Ascending aorta (tissue), 2 donors: ENCODE data around the gene TP53I11. TPM values are rescaled to one million over a fixed set of nuclear protein-coding genes. Genes with fewer than 3 reads are reported as not detected.

ENCODE experiments used
- DNase-seq, 2 donors: peaks; one replicate each; pipeline ENCODE4 v3.0.0-alpha.2; 2019; ENCODE audit warnings: low spot score in 2 of 2
- H3K27ac ChIP-seq, 2 donors: fragments of 200-600 bp; sonication (generic); one replicate each; pipeline ENCODE4 v1.5.1; 2016 to 2017; ENCODE audit warnings: mild to moderate bottlenecking in 1 of 2
- H3K27me3 ChIP-seq: fragments of 200-600 bp; sonication (generic); one replicate; pipeline ENCODE4 v1.5.1; 2017
- H3K36me3 ChIP-seq, 2 donors: fragments of 200-600 bp; sonication (generic); one replicate each; pipeline ENCODE4 v1.5.1; 2016
- H3K4me1 ChIP-seq, 2 donors: fragments of 200-600 bp; sonication (generic); one replicate each; pipeline ENCODE4 v1.5.1; 2016 to 2017; ENCODE audit warnings: mild to moderate bottlenecking in 1 of 2
- H3K4me3 ChIP-seq, 2 donors: fragments of 200-600 bp; sonication (generic); one replicate each; pipeline ENCODE4 v1.5.1; 2016 to 2017; ENCODE audit warnings: mild to moderate bottlenecking in 1 of 2
- H3K9me3 ChIP-seq, 2 donors: fragments of 200-600 bp; sonication (generic); one replicate each; pipeline ENCODE4 v1.5.1; 2016
- intact Hi-C: fragments of 100-400 bp; cut with DNase I; formaldehyde crosslinking; loops from one replicate; pipeline ENCODE4 v1.15.1; 2023
- total RNA-seq: library from RNA; depleted of rRNA; stranded (reverse); fragments of >200 nt; gene quantifications from one replicate; pipeline ENCODE4 v1.1.0, GENCODE V29; 2016
- TF ChIP-seq, protein P1 (sequence below), 3 experiments: fragments of 200-600 bp in 2 of 3; fragments of 450-650 bp in 1 of 3; sonication (generic) in 2 of 3; IDR thresholded peaks; one replicate each; pipeline ENCODE4 v1.5.1; 2016 to 2019; ENCODE audit warnings: antibody characterized with exemption in 3 of 3, mild to moderate bottlenecking in 1 of 3, moderate library complexity in 1 of 3

Gene TP53I11
- total RNA-seq, 1 donor from 2014 or later: 266 TPM

DNA sequence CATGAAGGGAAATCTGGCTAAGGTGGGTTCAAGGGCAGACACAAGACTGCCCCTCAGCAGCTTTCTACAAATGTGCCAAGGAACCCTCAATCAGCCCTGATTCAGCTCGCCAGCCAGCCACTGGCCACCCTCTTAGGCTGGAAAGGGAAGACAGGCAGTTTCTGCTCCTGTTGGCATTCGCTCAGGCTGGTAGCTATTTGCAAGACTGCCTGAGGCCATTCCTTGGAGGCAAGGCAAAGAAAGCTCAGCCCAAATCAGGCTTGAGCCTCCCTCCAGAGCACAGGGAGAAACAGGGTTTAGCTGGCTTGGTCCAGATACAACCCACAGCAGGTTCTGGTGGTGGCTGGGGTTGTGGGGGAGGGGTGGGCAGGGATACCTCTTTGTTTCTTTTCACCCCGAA is 19.2 kb downstream of the TP53I11 start:
- TF ChIP-seq, protein P1, sequence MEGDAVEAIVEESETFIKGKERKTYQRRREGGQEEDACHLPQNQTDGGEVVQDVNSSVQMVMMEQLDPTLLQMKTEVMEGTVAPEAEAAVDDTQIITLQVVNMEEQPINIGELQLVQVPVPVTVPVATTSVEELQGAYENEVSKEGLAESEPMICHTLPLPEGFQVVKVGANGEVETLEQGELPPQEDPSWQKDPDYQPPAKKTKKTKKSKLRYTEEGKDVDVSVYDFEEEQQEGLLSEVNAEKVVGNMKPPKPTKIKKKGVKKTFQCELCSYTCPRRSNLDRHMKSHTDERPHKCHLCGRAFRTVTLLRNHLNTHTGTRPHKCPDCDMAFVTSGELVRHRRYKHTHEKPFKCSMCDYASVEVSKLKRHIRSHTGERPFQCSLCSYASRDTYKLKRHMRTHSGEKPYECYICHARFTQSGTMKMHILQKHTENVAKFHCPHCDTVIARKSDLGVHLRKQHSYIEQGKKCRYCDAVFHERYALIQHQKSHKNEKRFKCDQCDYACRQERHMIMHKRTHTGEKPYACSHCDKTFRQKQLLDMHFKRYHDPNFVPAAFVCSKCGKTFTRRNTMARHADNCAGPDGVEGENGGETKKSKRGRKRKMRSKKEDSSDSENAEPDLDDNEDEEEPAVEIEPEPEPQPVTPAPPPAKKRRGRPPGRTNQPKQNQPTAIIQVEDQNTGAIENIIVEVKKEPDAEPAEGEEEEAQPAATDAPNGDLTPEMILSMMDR (IDR thresholded peaks at IDR 0.05): no peak
- no peaks in the 10 kb centered on the region for H3K27me3 ChIP-seq
- no peak for DNase-seq
- H3K4me1 ChIP-seq: no peaks in the 10 kb centered on the region
- intact Hi-C loops: no loop called here
- no peak overlapping the region for H3K27ac ChIP-seq
- H3K9me3 ChIP-seq: no peaks in the 10 kb centered on the region
- H3K4me3 ChIP-seq: no peak overlapping the region
- peaks cover 0 to 6% of the 10 kb centered on the region in 2 donors for H3K36me3 ChIP-seq

DNA sequence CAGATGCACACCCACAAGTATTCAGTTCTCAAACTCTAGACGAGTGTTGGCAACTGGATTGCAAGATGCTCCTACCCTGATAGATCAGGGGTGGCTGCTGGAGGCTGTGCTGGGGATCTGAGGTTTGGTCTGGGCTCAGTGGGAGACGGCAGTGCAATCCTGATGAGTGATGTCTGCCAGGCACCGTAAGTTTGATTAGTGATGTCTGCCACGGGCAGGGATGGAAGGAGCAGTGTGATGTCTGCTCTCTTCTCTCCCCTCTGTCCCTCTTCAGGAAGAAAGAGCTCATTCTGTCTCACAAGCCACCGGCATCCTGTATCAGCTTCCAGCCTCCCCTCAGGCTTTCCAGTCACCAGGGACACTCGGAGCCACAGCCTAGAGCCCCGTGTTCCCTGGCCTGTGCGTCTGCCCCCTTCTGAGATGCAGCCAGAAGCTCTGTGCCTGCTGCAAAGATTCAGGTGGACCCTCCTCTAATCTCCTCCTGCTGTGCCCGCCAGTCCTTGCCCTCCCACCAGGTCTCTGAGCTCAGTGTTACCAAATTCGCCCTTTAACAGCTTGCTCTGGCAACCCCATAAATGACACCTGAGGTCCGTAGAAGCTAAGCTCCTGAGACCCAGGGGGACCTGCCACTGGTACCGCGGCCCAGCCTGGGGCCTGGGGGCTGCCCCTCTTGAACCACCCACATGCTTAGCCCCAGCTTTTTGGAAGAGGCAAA is 19.9 kb downstream of the TP53I11 start:
- H3K4me1 ChIP-seq: no peaks in the 10 kb centered on the region
- no peak overlapping the region for H3K4me3 ChIP-seq
- TF ChIP-seq, protein P1 (IDR thresholded peaks at IDR 0.05): no peak
- H3K27me3 ChIP-seq: no peaks in the 10 kb centered on the region
- no peak overlapping the region for H3K27ac ChIP-seq
- H3K36me3 ChIP-seq: peaks cover 0 to 6% of the 10 kb centered on the region in 2 donors
- H3K9me3 ChIP-seq: no peaks in the 10 kb centered on the region
- DNase-seq: no peak
- intact Hi-C loops: no loop called here

DNA sequence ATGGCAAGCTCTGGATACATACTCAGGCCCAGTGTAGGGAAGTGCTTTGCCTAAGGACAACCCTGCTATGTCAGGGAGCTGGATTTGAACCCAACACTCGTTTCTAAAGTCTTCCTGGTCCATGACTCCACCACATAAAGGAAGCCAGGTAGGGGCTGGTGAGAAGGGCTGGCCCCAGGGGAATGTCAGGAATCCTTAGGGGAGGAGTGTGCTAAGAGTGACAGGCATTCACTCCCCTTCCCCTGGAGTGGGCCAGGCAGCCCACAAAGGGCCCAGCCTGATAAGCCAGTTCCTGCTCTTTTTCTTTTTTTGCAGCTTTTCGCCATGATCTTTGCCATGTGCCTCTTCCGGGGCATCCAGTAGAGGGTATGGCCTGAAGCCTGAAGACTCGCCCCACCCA is 21.9 kb downstream of the TP53I11 start:
- Histone ChIP-seq H3K9me3 (no peaks in the 10 kb centered on the region), H3K4me3 (no peak overlapping the region), H3K4me1 (no peaks in the 10 kb centered on the region), H3K27me3 (no peaks in the 10 kb centered on the region), H3K27ac (no peak overlapping the region), H3K36me3 (no peaks in the 10 kb centered on the region)
- DNase-seq: no peak
- TF ChIP-seq, protein P1 (IDR thresholded peaks at IDR 0.05): no peak
- intact Hi-C loops: no loop called here

DNA sequence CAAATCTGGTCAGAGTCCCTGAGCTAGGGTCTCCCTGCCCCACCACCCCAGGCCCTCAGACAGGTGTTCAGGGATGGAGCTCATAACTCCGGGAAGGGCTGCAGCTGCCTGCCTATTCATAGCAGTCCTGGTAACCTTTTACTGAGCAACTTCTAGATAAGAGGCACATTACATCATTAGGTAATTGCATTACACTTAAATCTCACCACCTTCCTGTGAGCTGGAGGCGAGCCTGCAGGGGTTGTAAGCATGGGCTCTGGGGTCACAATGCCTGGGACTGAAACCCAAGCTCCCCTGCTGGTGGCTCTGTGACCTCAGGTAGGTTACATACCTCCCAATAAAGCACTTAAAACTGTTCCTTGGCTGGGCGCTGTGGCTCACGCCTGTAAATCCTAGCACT is 22.5 kb downstream of the TP53I11 start:
- no peaks in the 10 kb centered on the region for H3K27me3 ChIP-seq
- no peak overlapping the region for H3K27ac ChIP-seq
- no peaks in the 10 kb centered on the region for H3K4me1 ChIP-seq
- no peak overlapping the region for H3K4me3 ChIP-seq
- intact Hi-C loops: no loop called here
- no peaks in the 10 kb centered on the region for H3K9me3 ChIP-seq
- TF ChIP-seq, protein P1 (IDR thresholded peaks at IDR 0.05): no peak
- no peak for DNase-seq
- no peaks in the 10 kb centered on the region for H3K36me3 ChIP-seq

DNA sequence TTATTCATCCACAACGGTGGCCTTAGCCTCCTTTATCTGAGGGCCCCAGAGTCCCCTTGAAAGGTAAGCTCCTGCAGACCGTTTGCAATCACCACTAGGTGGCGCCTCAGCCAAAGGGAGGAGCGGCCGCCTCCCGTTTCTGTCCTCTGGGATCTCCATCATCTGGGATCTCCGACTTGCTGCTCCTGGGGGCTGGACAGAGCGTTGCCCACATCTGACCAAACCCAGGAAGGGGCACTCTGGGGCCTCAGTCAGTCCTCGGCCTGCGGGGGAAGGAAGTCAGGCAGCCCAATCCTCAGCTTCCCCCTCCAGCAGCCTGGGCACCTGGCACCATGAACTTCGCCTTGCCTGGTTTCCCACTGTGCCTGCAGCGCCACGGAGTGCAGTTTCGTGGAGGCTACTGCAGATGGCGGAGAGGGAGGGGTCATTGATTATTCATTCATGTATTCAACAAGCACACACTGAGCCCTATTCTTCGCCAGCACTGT is 23.5 kb downstream of the TP53I11 start:
- H3K27ac ChIP-seq: no peak overlapping the region
- H3K27me3 ChIP-seq: no peaks in the 10 kb centered on the region
- no peaks in the 10 kb centered on the region for H3K4me1 ChIP-seq
- DNase-seq: peak in 1 of 2 donors; percentile 73
- TF ChIP-seq, protein P1 (IDR thresholded peaks at IDR 0.05): peak; percentile 72 to 89 (median 84)
- no peak overlapping the region for H3K4me3 ChIP-seq
- H3K9me3 ChIP-seq: no peaks in the 10 kb centered on the region
- intact Hi-C loops: loop anchor here (1.0 kb wide), 1 partner anchor 176 kb away; no protein-coding TSS in a partner anchor
- H3K36me3 ChIP-seq: no peaks in the 10 kb centered on the region
